Activated CD8-positive, alpha-beta T cell treated with anti-CD3 and anti-CD28 coated beads for 36 hours (primary cell): ENCODE data around the gene MPL. TPM values are rescaled to one million over a fixed set of nuclear protein-coding genes. Genes with fewer than 3 reads are reported as not detected.

Experiments used
- ATAC-seq: fragments of 200-7000 bp; cut with Tn5 transposase; one replicate; pipeline ENCODE4 v1.10.0; 2021; ENCODE audit warnings: mild to moderate bottlenecking, moderate library complexity
- CTCF ChIA-PET: fragments of 350-600 bp; sonication (Branson Sonifier 250); formaldehyde crosslinking; loops from one replicate; lab custom pipeline; 2021; ENCODE audit warnings: antibody characterized with exemption; lab: Charles Lee
- POLR2A ChIA-PET: fragments of 350-600 bp; sonication (Branson Sonifier 250); formaldehyde crosslinking; loops from one replicate; lab custom pipeline; 2021; ENCODE audit warnings: antibody characterized with exemption; lab: Charles Lee
- DNase-seq: peaks from one replicate; pipeline ENCODE4 v3.0.0-alpha.2; 2020
- H3K27ac Mint-ChIP-seq: one replicate; pipeline ENCODE4 v1.8.0; 2021; ENCODE audit warnings: mild to moderate bottlenecking, mixed read lengths
- H3K27me3 Mint-ChIP-seq: one replicate; pipeline ENCODE4 v1.8.0; 2021; ENCODE audit warnings: mixed read lengths
- H3K36me3 Mint-ChIP-seq: one replicate; pipeline ENCODE4 v1.8.0; 2021; ENCODE audit warnings: low read depth, mixed read lengths
- H3K4me1 Mint-ChIP-seq: one replicate; pipeline ENCODE4 v1.8.0; 2021; ENCODE audit warnings: low read depth, mixed read lengths
- H3K4me3 Mint-ChIP-seq: one replicate; pipeline ENCODE4 v1.8.0; 2021; ENCODE audit warnings: mild to moderate bottlenecking, moderate library complexity, mixed read lengths
- H3K9me3 Mint-ChIP-seq: one replicate; pipeline ENCODE4 v1.8.0; 2021; ENCODE audit warnings: mixed read lengths
- CTCF ChIP-seq: fragments of 200-600 bp; IDR thresholded peaks from one replicate; pipeline ENCODE4 v1.8.0; 2022; ENCODE audit warnings: antibody characterized with exemption, mild to moderate bottlenecking
- intact Hi-C: fragments of 100-400 bp; cut with micrococcal nuclease; formaldehyde crosslinking; loops from one replicate; pipeline ENCODE4 v1.10.0; 2022
- total RNA-seq, 2 experiments: library from RNA; stranded (reverse); gene quantifications; one replicate each; pipeline ENCODE4 v1.2.3, GENCODE V29; 2021

MPL gene
- total RNA-seq, 2 experiments from 2014 or later: not detected

GRCh38 chr1:43309405-43310025 lies 28.1 kb upstream of the MPL start:
- Mint-ChIP-seq H3K4me1 (no peaks in the 10 kb centered on the region), H3K27ac (no peak overlapping the region), H3K4me3 (no peak overlapping the region), H3K36me3 (no peaks in the 10 kb centered on the region), H3K9me3 (no peaks in the 10 kb centered on the region), H3K27me3 (no peaks in the 10 kb centered on the region)
- no peak for ATAC-seq
- POLR2A ChIA-PET: interaction anchor here (0.6 kb wide), 1 partner anchor 79 kb away, joined by 3 read pairs; no protein-coding TSS in a partner anchor
- CTCF ChIA-PET: no interaction called here
- TF ChIP-seq CTCF: no peak
- intact Hi-C loops: no loop called here
- DNase-seq: no peak

- ATAC-seq (no peak), DNase-seq (no peak)
- CTCF ChIA-PET: no interaction called here
- Mint-ChIP-seq H3K4me1 (no peaks in the 10 kb centered on the region), H3K36me3 (no peaks in the 10 kb centered on the region), H3K4me3 (no peak overlapping the region), H3K27ac (no peak overlapping the region), H3K9me3 (no peaks in the 10 kb centered on the region), H3K27me3 (no peaks in the 10 kb centered on the region)
- intact Hi-C loops: no loop called here
- POLR2A ChIA-PET: no interaction called here
- TF ChIP-seq CTCF: no peak
Measured at GRCh38 chr1:43311521-43311920, 26.1 kb upstream of the MPL start.

- Mint-ChIP-seq H3K4me3 (no peak overlapping the region), H3K36me3 (no peaks in the 10 kb centered on the region), H3K27me3 (no peaks in the 10 kb centered on the region), H3K27ac (no peak overlapping the region), H3K9me3 (no peaks in the 10 kb centered on the region), H3K4me1 (no peaks in the 10 kb centered on the region)
- DNase-seq: no peak
- CTCF ChIA-PET: no interaction called here
- no peak for ATAC-seq
- TF ChIP-seq CTCF: no peak
- POLR2A ChIA-PET: no interaction called here
- intact Hi-C loops: no loop called here
Measured at GRCh38 chr1:43312212-43312623, 25.4 kb upstream of the MPL start.

GRCh38 chr1:43312663-43313515 lies 24.7 kb upstream of the MPL start:
- ChIA-PET CTCF (no interaction called here), POLR2A (no interaction called here)
- H3K27ac Mint-ChIP-seq: no peak overlapping the region
- H3K9me3 Mint-ChIP-seq: no peaks in the 10 kb centered on the region
- no peak overlapping the region for H3K4me3 Mint-ChIP-seq
- no peak for ATAC-seq
- intact Hi-C loops: no loop called here
- H3K4me1 Mint-ChIP-seq: peaks cover under 1% of the 10 kb centered on the region
- DNase-seq: no peak
- no peaks in the 10 kb centered on the region for H3K36me3 Mint-ChIP-seq
- no peak for TF ChIP-seq CTCF
- no peaks in the 10 kb centered on the region for H3K27me3 Mint-ChIP-seq

GRCh38 chr1:43313771-43314170 lies 23.8 kb upstream of the MPL start:
- TF ChIP-seq CTCF: no peak
- Mint-ChIP-seq H3K9me3 (no peaks in the 10 kb centered on the region), H3K36me3 (no peaks in the 10 kb centered on the region), H3K27ac (no peak overlapping the region), H3K4me3 (no peak overlapping the region), H3K4me1 (peaks cover 4% of the 10 kb centered on the region), H3K27me3 (no peaks in the 10 kb centered on the region)
- intact Hi-C loops: no loop called here
- ChIA-PET CTCF (no interaction called here), POLR2A (no interaction called here)
- no peak for ATAC-seq
- no peak for DNase-seq
